ENCODE measurements around the gene TPPP2.
"Not testable (repeated sequence)": the region's sequence is repeated elsewhere in the genome, so short reads cannot be mapped to it uniquely, and the experiment has no call there.

The TPPP2 gene

GRCh38 chr14:21029917-21030316 lies at the start of gene TPPP2:
Gene TPPP2, plus strand, starts transcription at chr14:21030217. Its CDS starts 365 bp downstream, at chr14:21030582.
- no peak for DNase-seq (ENCODE audit: low read depth in 2 of 2)

- no peak for DNase-seq (ENCODE audit: low read depth in 2 of 2)
Observed at GRCh38 chr14:20980906-20981305, 49.1 kb upstream of the TPPP2 start.

GRCh38 chr14:20982646-20983369 lies 47.2 kb upstream of the TPPP2 start:
- no peak for DNase-seq (ENCODE audit: low read depth in 2 of 2)

- not testable (repeated sequence) for DNase-seq (ENCODE audit: low read depth in 2 of 2)
Observed at GRCh38 chr14:20985650-20986049, 44.4 kb upstream of the TPPP2 start.

GRCh38 chr14:20986811-20987210 lies 43.2 kb upstream of the TPPP2 start:
- no peak for DNase-seq (ENCODE audit: low read depth in 2 of 2)

- no peak for DNase-seq (ENCODE audit: low read depth in 2 of 2)
Observed at GRCh38 chr14:20988717-20989470, 41.1 kb upstream of the TPPP2 start.

- DNase-seq (ENCODE audit: low read depth in 2 of 2), result no peak
Observed at GRCh38 chr14:20989471-20989786, 40.6 kb upstream of the TPPP2 start.

- DNase-seq (ENCODE audit: low read depth in 2 of 2), result peak; percentile 71 to 77
Observed at GRCh38 chr14:20989787-20990600, 40.0 kb upstream of the TPPP2 start, which contains the start of gene METTL17. Gene METTL17, plus strand, starts transcription at chr14:20989980. Its CDS starts 23 bp downstream, at chr14:20990003.

- DNase-seq (ENCODE audit: low read depth in 2 of 2), result no peak
Observed at GRCh38 chr14:20996521-20996920, 33.5 kb upstream of the TPPP2 start.

- DNase-seq (ENCODE audit: low read depth in 2 of 2), result no peak
Observed at GRCh38 chr14:20997115-20997514, 32.9 kb upstream of the TPPP2 start.

- no peak for DNase-seq (ENCODE audit: low read depth in 2 of 2)
Observed at GRCh38 chr14:20997564-20997963, 32.5 kb upstream of the TPPP2 start.

- DNase-seq (ENCODE audit: low read depth in 2 of 2), result no peak
Observed at GRCh38 chr14:20998139-20998538, 31.9 kb upstream of the TPPP2 start.

- DNase-seq (ENCODE audit: low read depth in 2 of 2), result no peak
Observed at GRCh38 chr14:20998674-20999366, 31.2 kb upstream of the TPPP2 start, which contains the start of gene SLC39A2. Gene SLC39A2, plus strand, starts transcription at chr14:20999293. Its CDS starts 154 bp downstream, at chr14:20999447.

- no peak for DNase-seq (ENCODE audit: low read depth in 2 of 2)
Observed at GRCh38 chr14:20999591-20999990, 30.4 kb upstream of the TPPP2 start.

GRCh38 chr14:21001218-21001617 lies 28.8 kb upstream of the TPPP2 start:
- no peak for DNase-seq (ENCODE audit: low read depth in 2 of 2)

GRCh38 chr14:21003788-21004346 lies 26.1 kb upstream of the TPPP2 start:
- DNase-seq (ENCODE audit: low read depth in 2 of 2), result no peak

- DNase-seq (ENCODE audit: low read depth in 2 of 2), result not testable (repeated sequence)
Observed at GRCh38 chr14:21009721-21010120, 20.3 kb upstream of the TPPP2 start.

- DNase-seq (ENCODE audit: low read depth in 2 of 2), result no peak
Observed at GRCh38 chr14:21011136-21011535, 18.9 kb upstream of the TPPP2 start.

- DNase-seq (ENCODE audit: low read depth in 2 of 2), result peak; percentile 53 to 72
Observed at GRCh38 chr14:21014761-21015190, 15.2 kb upstream of the TPPP2 start.

GRCh38 chr14:21015312-21015711 lies 14.7 kb upstream of the TPPP2 start:
- no peak for DNase-seq (ENCODE audit: low read depth in 2 of 2)
